Tongue (tissue), 2 donors: ENCODE data around the gene EML6. TPM values are rescaled to one million over a fixed set of nuclear protein-coding genes. Genes with fewer than 3 reads are reported as not detected.

ENCODE experiments used
- DNase-seq: peaks from one replicate; pipeline ENCODE4 v3.0.0-alpha.2; 2015
- total RNA-seq: library from RNA; depleted of rRNA; stranded (reverse); fragments of >200 nt; gene quantifications from one replicate; pipeline ENCODE4 v1.2.3, GENCODE V29; 2014

The EML6 gene
- total RNA-seq, 1 donor from 2014 or later = 10.8 TPM

- no peak for DNase-seq
These were observed 35.5 kb downstream of the EML6 start for GRCh38 chr2:54758951-54759350.

GRCh38 chr2:54760310-54760709 lies 36.8 kb downstream of the EML6 start:
- no peak for DNase-seq

DNA sequence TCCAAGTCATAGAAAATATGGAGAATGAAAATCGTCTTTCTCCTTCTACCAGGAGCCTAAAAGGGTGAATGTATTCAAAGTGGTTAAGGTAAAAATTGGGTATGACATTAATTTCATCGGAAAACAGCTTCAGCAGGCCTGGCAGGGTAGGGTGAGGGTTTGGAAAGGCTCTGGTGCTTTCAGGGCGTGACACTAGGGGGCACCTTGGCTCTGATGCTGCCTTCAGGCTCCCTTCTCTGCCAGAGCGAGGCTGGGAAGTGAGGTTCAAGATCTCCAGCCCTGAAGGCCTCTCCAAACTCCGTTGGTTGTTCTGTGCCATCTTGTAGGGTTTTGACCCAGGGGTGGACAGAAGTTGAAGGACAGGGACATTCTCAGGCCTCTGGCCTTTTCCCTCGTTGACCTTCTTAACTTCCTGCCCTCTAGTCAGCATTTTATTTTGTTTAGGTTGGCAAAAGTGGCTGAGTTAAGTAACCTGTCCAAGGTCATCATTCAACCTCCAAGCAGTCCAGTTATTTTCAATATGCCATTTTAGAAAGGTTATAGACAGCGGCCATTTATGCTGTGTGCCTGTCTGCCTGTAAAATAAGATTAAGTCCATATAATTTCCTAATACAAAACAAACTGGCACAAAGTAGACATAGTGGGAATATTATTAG lies 40.3 kb downstream of the EML6 start:
- no peak for DNase-seq

- DNase-seq = no peak
These were observed 44.5 kb downstream of the EML6 start for GRCh38 chr2:54767921-54768320.

DNA sequence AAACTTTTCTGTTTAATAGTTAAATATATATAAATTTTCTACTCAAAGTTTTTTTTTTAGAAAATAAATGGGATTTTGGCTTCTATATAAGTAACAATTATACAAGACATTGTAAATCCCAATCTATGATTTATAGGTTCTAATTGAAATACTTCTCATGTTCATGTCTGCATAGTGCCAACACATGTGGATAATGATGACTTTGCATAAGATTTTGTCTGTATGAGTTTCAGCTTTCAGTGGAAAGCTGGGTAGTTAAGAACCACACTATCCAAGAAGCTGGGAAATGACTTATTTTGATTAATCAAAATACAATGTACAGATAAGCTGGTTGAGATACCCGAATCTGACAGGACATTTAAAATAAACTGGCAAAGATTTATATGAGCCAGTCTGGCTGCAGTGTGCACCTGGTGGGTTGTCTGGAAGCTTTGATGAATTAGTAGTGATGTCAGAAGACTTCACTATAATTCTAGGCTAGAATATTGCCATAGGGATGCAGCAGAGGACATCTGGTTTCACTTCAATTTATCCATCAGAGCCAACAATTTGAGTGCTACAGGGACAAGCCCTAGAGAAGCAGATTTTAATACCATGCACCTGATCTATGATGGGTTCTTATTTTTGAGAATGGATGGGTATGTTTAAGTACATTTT lies 45.4 kb downstream of the EML6 start:
- peak; percentile 11 for DNase-seq

DNA sequence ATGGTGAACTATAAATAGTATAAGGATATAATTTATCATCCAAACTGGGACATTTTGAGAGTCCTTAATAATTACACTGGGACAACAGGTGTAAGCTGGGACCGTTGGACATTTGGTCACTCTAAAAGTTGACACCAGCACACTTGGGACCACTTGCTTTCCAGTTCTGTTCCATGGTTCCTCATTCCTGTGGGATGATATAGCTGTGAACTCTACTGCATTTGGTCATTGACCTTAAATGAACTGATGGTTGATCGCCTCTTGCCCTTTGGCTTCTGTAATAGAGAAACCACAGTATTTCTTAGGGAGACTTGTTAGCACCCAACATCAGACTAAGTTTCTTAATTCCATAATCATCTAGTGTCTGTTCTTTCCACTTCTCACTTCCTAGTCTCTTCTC lies 46.7 kb downstream of the EML6 start:
- peak; percentile 17 for DNase-seq

DNA sequence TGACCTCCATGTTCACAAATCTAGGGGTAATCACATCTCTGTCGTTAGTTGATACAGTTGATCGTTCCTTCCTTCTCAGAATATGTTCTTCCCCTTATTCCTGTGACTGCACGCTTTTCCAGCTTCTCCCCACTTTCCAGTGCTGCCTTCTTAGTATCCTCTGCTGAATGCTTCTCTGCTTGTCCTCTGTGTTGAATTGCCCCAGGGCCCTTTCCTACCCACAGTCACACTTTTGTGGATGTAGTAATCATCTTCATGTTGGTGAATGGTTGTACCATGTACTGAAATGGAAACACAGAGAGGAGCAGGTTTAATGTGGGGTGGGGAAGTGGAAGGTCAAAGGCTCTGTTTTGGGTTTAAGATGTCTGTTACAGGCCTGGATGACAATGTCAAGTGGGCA lies 47.2 kb downstream of the EML6 start:
- no peak for DNase-seq

DNA sequence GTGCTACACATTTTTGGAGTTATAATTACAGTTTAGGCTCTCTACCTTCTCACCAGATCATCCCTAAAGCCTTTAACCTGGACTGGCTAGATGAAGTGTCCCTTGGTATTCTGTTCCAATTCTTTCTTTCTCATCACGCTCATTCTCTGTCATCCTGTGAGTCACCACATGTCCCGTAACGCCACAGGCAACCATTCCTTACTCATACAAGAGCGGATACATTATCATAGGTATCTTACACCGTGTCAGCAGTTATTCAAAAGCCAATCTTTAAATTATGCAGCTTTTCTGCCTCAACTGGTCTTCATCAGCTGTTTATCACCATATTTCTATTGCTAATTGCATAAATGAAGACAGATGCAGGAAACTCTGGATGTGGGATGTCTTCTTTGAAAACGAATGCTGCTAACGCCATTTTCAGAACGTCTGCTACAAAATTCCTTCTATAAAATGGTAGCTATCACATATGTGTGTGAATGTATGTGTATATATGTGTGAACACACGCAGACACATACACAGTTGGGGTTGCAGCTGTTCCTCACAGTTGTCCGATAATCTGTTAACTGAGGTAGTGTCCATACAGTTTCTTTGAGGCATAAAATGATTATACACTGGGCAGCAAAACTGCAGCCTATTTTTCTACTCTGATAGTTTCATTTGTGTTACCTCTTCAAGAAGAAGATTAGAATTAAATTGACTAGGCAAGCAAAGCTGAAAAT lies 47.9 kb downstream of the EML6 start:
- DNase-seq = no peak

- DNase-seq = no peak
These were observed 48.6 kb downstream of the EML6 start for GRCh38 chr2:54772110-54772509.

DNA sequence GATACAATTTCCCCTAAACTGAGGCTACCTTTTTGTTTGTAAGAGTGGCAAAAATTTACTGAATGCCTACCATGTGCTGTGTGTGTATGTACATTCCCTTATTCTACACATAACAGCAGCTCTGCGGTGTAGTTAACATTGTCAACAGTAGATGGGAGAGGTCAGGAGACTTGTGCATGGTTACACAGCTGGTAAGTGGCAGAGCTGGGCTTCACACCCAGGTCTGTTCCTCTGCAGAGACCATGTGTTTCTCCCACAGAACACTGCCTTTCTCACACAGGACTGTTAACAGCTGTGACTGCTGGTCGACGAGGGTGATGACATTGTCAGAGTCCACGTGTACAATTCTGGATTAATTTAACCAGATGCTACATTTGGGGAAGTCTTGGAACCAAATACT lies 49.1 kb downstream of the EML6 start:
- DNase-seq = peak; percentile 13

DNA sequence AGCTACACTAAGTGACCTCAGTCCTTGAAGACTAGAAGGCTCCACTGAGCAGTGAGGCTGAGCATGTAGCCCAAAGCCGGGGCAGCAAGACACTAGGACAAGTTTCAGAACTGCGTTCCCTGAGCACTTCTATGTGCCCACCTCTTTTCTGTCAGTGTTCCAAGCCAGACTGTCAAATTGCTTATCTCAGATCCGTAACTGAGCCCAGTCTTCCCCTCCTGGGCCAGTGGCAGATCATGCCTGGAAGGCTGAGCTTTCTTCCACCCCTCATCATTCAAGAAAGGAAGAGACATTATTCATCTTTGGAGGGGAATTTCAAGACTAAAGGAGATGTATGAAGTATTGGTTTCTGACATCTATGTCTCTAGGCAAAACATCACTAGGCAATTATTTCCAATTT lies 49.8 kb downstream of the EML6 start:
- DNase-seq = no peak

DNA sequence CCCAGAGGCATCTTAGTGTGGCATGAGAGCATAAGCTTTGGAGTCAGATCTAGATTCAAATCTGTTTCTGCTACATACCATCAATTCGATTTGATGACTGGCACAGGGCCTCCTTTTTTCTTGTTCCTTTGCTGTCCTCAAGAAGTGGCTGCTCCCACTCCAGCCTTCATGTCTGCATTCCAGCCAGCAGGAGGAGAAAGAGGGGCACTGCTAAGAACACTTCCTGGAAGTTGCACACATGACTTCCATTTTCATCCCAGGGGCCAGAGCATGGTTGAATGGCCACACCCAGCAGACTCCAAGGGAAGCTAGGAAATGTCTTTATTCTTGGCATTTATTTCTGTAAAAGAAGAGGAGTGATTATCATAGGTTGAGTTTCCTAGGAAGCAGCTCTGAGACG lies 50.4 kb downstream of the EML6 start:
- DNase-seq = no peak

DNA sequence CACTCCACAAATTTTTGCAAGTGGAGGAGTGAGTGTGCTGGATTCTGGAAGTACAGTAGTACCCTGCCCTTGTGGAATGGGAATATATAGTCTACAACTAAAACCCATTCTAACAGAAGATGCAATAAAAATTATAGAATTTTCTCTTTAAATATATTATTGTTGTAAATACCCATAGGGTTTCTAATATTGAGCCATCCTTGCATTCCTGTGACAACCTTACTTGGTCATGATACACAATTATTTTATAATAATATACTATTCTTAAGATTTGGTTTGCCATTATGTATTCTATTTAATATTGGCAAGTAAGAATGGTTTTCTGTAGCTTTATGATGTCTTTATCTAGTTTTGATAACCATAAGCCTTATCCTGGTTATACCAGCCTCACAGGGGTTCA lies 52.2 kb downstream of the EML6 start:
- no peak for DNase-seq

- DNase-seq = no peak
These were observed 53.0 kb downstream of the EML6 start for GRCh38 chr2:54776494-54776893.

DNA sequence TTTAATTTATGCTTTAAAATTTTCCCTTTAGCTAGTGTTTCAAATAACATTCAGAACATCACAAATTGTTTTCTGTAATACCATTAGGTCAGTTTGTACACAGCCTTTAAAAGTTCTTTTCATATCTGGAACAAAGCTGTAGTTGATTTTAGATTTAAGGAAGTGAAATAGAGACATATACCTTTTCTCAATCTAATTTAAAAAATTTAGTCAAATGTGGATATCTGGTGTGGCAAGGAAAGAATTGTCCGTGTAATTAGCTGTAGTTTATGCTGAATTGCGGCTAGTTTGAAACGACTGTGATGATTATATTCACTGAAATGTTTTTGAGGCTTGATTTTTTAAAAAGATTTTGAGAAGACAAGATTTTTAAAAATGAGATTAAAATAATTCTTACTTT lies 59.9 kb downstream of the EML6 start:
- no peak for DNase-seq

- no peak for DNase-seq
These were observed 63.8 kb downstream of the EML6 start for GRCh38 chr2:54787270-54787669.

- no peak for DNase-seq
These were observed 64.4 kb downstream of the EML6 start for GRCh38 chr2:54787755-54788366.

GRCh38 chr2:54789878-54790277 lies 66.4 kb downstream of the EML6 start:
- DNase-seq = no peak

DNA sequence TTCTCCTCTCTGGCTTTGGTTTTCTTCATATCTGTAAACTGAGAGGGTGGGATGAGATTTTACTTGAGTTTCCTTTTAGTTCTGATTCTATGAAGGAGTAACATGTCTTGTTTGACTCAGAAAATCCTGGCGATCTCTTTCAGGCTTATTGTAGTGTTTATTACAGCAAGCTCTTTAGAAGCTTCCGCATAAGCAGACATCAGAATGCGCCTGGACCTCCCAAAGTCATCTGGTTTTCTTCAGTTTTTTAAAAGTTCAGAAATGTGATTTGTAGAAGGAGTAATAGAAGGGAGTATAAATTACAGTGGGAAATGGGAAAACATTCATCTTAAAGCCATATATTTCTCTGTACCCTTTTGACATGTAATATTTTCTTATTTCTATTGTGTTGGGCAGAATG lies 68.4 kb downstream of the EML6 start:
- DNase-seq = peak; percentile 21

- DNase-seq = no peak
These were observed 73.8 kb downstream of the EML6 start for GRCh38 chr2:54797307-54797706.

GRCh38 chr2:54801352-54801751 lies 77.9 kb downstream of the EML6 start:
- no peak for DNase-seq

DNA sequence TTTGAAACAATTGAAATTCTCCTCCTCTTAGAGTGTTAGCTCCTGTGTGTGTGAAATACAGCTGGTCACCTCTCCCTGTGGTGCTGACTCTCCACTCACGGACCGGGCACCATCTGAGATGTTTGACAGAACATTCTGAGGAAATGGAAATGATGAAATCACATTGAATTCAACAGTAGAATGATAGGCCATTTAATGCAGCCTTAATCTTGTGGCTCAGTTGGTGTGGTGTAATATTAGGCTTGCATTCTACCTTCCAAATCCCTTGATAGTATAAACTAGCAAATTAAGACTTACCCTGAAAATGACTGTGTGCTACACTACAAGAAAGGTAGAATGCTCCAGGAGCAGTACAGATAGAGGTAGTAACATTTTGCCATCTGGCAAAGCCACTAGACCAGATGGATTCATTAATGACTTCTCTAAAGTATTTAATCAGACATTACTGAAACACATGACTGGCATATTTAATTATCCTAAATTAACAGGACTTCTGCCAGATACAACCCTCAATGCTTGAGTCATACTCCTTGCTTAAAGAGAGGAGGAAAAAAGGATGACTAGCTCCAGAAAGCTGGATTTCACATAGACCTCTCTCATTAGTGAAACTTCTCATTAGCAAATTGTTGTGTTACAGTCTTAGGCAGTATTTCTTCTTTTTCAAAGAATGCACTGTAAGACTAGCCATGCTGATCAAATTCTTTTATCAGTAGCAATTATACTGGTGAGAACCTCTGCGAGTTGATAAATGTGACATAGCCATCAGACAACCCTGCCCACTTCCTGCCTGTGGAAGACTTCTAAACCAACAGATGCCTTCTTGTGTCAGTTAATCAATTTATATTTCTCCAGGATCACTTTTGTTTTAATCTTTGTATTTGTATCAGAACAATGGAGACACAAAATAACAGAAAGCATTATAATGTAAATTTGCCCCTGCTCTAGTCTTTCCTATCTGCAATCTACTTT lies 80.6 kb downstream of the EML6 start:
- no peak for DNase-seq
